K562 (cell line): ENCODE measurements around the gene SLC35B1. TPM values are rescaled to one million over a fixed set of nuclear protein-coding genes. Genes with fewer than 3 reads are reported as not detected.
A peak's percentile ranks its signal among the peaks of the same experiment; 100 is the strongest.

Source experiments
- AFF4 ChIP-seq: sonication (generic); formaldehyde crosslinking; IDR thresholded peaks from 2 replicates; pipeline ENCODE4 v1.8.0; 2023; ENCODE audit warnings: mild to moderate bottlenecking, missing genetic modification reagents
- BRD9 ChIP-seq: fragments of 450-650 bp; IDR thresholded peaks from 2 replicates; pipeline ENCODE4 v1.6.1; 2018; ENCODE audit warnings: low read depth; ENCODE audit not compliant: partially characterized antibody
- CEBPB ChIP-seq: fragments of 450-650 bp; IDR thresholded peaks from 2 replicates; pipeline ENCODE4 v1.6.1; 2016; ENCODE audit warnings: missing genetic modification characterization, missing compliant biosample characterization
- HMGN3 ChIP-seq: IDR thresholded peaks from 2 replicates; pipeline ENCODE4 v1.6.1; 2011; ENCODE audit warnings: borderline replicate concordance, low read depth, mild to moderate bottlenecking, mixed read lengths, low read length; ENCODE audit not compliant: insufficient read length; ENCODE audit errors: extremely low read depth
- NCOA6 ChIP-seq: fragments of 450-650 bp; IDR thresholded peaks from 2 replicates; pipeline ENCODE4 v1.6.1; 2017; ENCODE audit warnings: mild to moderate bottlenecking
- OTX1 ChIP-seq: fragments of 450-650 bp; formaldehyde crosslinking; IDR thresholded peaks from 2 replicates; pipeline ENCODE4 v1.4.0; 2022; ENCODE audit warnings: mild to moderate bottlenecking
- PCBP1 ChIP-seq: fragments of 200-400 bp; formaldehyde crosslinking; IDR thresholded peaks from 2 replicates; pipeline ENCODE4 v1.6.1; 2018; ENCODE audit warnings: mild to moderate bottlenecking, low read depth, low read length; ENCODE audit not compliant: poor library complexity, severe bottlenecking
- PRDM10 ChIP-seq: fragments of 450-650 bp; IDR thresholded peaks from 2 replicates; pipeline ENCODE4 v1.6.1; 2018; ENCODE audit not compliant: partially characterized antibody
- PTTG1 ChIP-seq: fragments of 450-650 bp; IDR thresholded peaks from 2 replicates; pipeline ENCODE4 v1.6.1; 2016; ENCODE audit warnings: low read depth, mild to moderate bottlenecking, missing genetic modification characterization, missing compliant biosample characterization
- ZBTB1 ChIP-seq: sonication (generic); formaldehyde crosslinking; IDR thresholded peaks from 2 replicates; pipeline ENCODE4 v1.8.1; 2023; ENCODE audit warnings: missing genetic modification reagents, low read depth, mild to moderate bottlenecking, borderline replicate concordance
- ZFP36 ChIP-seq: fragments of 150-350 bp; IDR thresholded peaks from 2 replicates; pipeline ENCODE4 v1.6.1; 2018; ENCODE audit warnings: low read length, low read depth; ENCODE audit not compliant: partially characterized antibody
- ZNF175 ChIP-seq: fragments of 200-800 bp; sonication (Bioruptor generic); IDR thresholded peaks from 2 replicates; pipeline ENCODE4 v1.6.1; 2016; ENCODE audit warnings: low read depth, mild to moderate bottlenecking, missing genetic modification characterization, missing compliant biosample characterization
- ZNF217 ChIP-seq: sonication (generic); formaldehyde crosslinking; IDR thresholded peaks from 2 replicates; pipeline ENCODE4 v1.8.0; 2022; ENCODE audit warnings: mild to moderate bottlenecking, missing genetic modification reagents
- ZNF316 ChIP-seq: fragments of 450-650 bp; IDR thresholded peaks from 2 replicates; pipeline ENCODE4 v1.6.1; 2016
- ZNF384 ChIP-seq: IDR thresholded peaks from 2 replicates; pipeline ENCODE4 v1.6.1; 2012; ENCODE audit warnings: low read depth, low read length, improper control_type of control experiment
- ZNF408 ChIP-seq: fragments of 250-450 bp; sonication (Bioruptor Pico); IDR thresholded peaks from 2 replicates; pipeline ENCODE4 v1.4.0; 2020; ENCODE audit warnings: low read depth, mild to moderate bottlenecking, moderate library complexity
- polyA plus RNA-seq, 8 experiments: library from polyadenylated mRNA; depleted of rRNA in 4 of 8; stranded (reverse) in 5 of 8; unstranded in 3 of 8; fragments of >200 nt; fragmentation: Nextera tagmentation in 2 of 8; fragmentation: Illumina TruSeq in 1 of 8; extraction: Ambion mirVana in 2 of 8; extraction: Trizol in 1 of 8; gene quantifications; 2 replicates each; pipeline versions ENCODE4 v1.2.1 to v1.2.3, GENCODE V29; 2011 to 2014; ENCODE audit warnings: inconsistent platforms in 1 of 8, missing spikeins in 1 of 8
- total RNA-seq, 7 experiments: library from RNA; depleted of rRNA in 6 of 7; stranded (reverse); fragments of >200 nt in 6 of 7; fragmentation: Illumina TruSeq in 2 of 7; extraction: Trizol in 2 of 7; gene quantifications; 2 replicates each; pipeline versions ENCODE4 v1.2.1 to v1.2.3, GENCODE V29; 2011 to 2021; ENCODE audit warnings: low replicate concordance in 1 of 7
- TF ChIP-seq, protein P1 (sequence below): fragments of 250-450 bp; sonication (Bioruptor Pico); IDR thresholded peaks from 2 replicates; pipeline ENCODE4 v1.9.0; 2021; ENCODE audit warnings: mild to moderate bottlenecking, inconsistent platforms
- TF ChIP-seq, protein P2 (sequence below): sonication (generic); IDR thresholded peaks from 2 replicates; pipeline ENCODE4 v1.6.1; 2016

Gene SLC35B1
- total and polyA plus RNA-seq, 9 of the 15 experiments (the other 6 are each of a cell fraction or from before 2014, with no cell fraction given), result 51.4 to 87.9 (median 66.3) TPM

- no peak for TF ChIP-seq AFF4 (CRISPR knock-in tag)
- TF ChIP-seq PRDM10, result no peak
- TF ChIP-seq PTTG1 (tag), result no peak
- no peak for TF ChIP-seq ZNF217 (CRISPR knock-in tag)
- TF ChIP-seq ZNF175, result 0 out of 2 replicates have a peak, but pooled peaks have one; percentile 13
- TF ChIP-seq, protein P1, sequence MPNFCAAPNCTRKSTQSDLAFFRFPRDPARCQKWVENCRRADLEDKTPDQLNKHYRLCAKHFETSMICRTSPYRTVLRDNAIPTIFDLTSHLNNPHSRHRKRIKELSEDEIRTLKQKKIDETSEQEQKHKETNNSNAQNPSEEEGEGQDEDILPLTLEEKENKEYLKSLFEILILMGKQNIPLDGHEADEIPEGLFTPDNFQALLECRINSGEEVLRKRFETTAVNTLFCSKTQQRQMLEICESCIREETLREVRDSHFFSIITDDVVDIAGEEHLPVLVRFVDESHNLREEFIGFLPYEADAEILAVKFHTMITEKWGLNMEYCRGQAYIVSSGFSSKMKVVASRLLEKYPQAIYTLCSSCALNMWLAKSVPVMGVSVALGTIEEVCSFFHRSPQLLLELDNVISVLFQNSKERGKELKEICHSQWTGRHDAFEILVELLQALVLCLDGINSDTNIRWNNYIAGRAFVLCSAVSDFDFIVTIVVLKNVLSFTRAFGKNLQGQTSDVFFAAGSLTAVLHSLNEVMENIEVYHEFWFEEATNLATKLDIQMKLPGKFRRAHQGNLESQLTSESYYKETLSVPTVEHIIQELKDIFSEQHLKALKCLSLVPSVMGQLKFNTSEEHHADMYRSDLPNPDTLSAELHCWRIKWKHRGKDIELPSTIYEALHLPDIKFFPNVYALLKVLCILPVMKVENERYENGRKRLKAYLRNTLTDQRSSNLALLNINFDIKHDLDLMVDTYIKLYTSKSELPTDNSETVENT (CRISPR knock-in tag), result no peak
- TF ChIP-seq NCOA6, result no peak
- no peak for TF ChIP-seq ZBTB1 (CRISPR knock-in tag)
- no peak for TF ChIP-seq ZNF316
- no peak for TF ChIP-seq ZNF384
- no peak for TF ChIP-seq OTX1
- no peak for TF ChIP-seq PCBP1
- TF ChIP-seq, protein P2, sequence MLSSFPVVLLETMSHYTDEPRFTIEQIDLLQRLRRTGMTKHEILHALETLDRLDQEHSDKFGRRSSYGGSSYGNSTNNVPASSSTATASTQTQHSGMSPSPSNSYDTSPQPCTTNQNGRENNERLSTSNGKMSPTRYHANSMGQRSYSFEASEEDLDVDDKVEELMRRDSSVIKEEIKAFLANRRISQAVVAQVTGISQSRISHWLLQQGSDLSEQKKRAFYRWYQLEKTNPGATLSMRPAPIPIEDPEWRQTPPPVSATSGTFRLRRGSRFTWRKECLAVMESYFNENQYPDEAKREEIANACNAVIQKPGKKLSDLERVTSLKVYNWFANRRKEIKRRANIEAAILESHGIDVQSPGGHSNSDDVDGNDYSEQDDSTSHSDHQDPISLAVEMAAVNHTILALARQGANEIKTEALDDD, result no peak
- TF ChIP-seq CEBPB (tag), result peak; percentile 92
- no peak for TF ChIP-seq BRD9
- TF ChIP-seq ZNF408, result no peak
- TF ChIP-seq ZFP36, result no peak
- no peak for TF ChIP-seq HMGN3
Observed at GRCh38 chr17:49742166-49742638, 34.4 kb upstream of the SLC35B1 start (continued).
